ENCODE data around the gene ACADVL.

DNA sequence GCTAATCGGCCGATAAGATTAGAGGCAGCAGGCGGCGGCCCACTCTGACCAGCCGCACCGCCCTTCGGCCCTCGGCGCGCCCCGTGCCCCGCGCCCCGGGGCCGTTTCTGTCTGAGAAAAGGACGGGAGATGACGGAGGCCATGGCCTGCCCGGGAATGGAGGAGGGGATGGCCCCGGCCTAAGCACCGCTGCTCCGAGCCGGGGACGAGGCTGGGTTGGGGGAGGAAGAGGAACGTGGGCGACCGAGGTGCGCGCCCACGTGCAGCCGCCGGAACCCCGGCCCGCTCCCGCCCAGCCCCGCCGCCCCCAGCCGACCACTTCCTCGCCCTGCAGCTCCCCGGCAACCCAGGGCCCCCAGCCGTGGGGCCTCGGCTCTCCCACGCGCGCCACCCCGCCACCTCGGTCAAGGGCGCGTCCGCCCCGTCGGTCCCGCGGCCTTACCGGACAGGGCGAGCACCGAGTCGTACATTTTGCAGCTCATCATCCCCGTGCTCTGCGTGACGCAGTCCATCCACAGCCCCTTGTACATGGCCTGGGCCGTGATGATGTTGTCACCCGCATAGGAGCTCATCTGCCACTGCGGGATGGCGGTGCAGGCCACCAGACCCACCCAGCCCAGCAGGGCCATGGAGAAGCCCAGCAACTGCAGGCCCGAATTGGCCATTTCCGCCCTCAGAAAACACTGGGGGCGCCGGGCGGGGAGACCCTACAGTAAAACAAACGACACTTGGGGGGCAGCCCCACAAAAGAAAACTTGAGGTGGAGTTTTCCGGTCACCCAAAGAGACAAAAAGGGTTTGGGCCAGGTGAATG, 41.8 kb downstream of the ACADVL start:
- TF ChIP-seq TCF7L2 (IDR thresholded peaks at IDR 0.05; ENCODE audit: low read depth, low read length): no peak
- TF ChIP-seq, protein P1, sequence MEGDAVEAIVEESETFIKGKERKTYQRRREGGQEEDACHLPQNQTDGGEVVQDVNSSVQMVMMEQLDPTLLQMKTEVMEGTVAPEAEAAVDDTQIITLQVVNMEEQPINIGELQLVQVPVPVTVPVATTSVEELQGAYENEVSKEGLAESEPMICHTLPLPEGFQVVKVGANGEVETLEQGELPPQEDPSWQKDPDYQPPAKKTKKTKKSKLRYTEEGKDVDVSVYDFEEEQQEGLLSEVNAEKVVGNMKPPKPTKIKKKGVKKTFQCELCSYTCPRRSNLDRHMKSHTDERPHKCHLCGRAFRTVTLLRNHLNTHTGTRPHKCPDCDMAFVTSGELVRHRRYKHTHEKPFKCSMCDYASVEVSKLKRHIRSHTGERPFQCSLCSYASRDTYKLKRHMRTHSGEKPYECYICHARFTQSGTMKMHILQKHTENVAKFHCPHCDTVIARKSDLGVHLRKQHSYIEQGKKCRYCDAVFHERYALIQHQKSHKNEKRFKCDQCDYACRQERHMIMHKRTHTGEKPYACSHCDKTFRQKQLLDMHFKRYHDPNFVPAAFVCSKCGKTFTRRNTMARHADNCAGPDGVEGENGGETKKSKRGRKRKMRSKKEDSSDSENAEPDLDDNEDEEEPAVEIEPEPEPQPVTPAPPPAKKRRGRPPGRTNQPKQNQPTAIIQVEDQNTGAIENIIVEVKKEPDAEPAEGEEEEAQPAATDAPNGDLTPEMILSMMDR (IDR thresholded peaks at IDR 0.05): no peak
